Measurements from ENCODE around the gene STAM.

Gene STAM

GRCh38 chr10:17735166-17735941 is 91.4 kb downstream of the STAM start:
- TF ChIP-seq, protein P1, sequence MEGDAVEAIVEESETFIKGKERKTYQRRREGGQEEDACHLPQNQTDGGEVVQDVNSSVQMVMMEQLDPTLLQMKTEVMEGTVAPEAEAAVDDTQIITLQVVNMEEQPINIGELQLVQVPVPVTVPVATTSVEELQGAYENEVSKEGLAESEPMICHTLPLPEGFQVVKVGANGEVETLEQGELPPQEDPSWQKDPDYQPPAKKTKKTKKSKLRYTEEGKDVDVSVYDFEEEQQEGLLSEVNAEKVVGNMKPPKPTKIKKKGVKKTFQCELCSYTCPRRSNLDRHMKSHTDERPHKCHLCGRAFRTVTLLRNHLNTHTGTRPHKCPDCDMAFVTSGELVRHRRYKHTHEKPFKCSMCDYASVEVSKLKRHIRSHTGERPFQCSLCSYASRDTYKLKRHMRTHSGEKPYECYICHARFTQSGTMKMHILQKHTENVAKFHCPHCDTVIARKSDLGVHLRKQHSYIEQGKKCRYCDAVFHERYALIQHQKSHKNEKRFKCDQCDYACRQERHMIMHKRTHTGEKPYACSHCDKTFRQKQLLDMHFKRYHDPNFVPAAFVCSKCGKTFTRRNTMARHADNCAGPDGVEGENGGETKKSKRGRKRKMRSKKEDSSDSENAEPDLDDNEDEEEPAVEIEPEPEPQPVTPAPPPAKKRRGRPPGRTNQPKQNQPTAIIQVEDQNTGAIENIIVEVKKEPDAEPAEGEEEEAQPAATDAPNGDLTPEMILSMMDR (IDR thresholded peaks at IDR 0.05) = no peak
- Mint-ChIP-seq H3K4me1 (no peaks in the 10 kb centered on the region), H3K4me3 (no peak overlapping the region), H3K27me3 (ENCODE audit: low read depth, poor library complexity) (no peaks in the 10 kb centered on the region), H3K27ac (no peak overlapping the region), H3K36me3 (ENCODE audit: low read depth) (no peaks in the 10 kb centered on the region), H3K9me3 (no peaks in the 10 kb centered on the region)
- no peak for DNase-seq

DNA sequence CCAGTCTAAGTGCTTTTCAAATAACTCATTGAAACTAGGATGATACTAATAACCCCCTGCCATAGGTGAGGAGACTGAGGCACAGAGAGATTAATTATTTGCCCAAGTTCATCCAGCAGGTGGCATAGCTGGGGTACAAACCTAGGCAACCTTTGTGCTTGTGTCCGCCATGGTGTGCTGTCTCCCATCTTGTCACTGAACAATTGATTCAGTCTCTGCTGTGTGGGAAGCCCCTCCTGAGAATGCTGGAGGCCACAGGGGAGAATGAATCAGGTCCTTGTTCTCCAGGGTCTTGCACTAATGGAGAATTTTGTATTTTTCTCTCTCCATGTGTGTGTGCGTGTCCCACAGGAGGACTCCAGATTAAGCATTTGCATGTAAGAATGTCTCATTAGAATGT is 92.3 kb downstream of the STAM start:
- TF ChIP-seq, protein P1 (IDR thresholded peaks at IDR 0.05) = no peak
- Mint-ChIP-seq H3K27ac (no peak overlapping the region), H3K9me3 (no peaks in the 10 kb centered on the region), H3K36me3 (ENCODE audit: low read depth) (no peaks in the 10 kb centered on the region), H3K4me3 (no peak overlapping the region), H3K27me3 (ENCODE audit: low read depth, poor library complexity) (no peaks in the 10 kb centered on the region), H3K4me1 (no peaks in the 10 kb centered on the region)
- DNase-seq = no peak

GRCh38 chr10:17737027-17737965 is 93.3 kb downstream of the STAM start:
- DNase-seq = no peak
- H3K4me3 Mint-ChIP-seq = no peak overlapping the region
- no peaks in the 10 kb centered on the region for H3K27me3 Mint-ChIP-seq (ENCODE audit: low read depth, poor library complexity)
- TF ChIP-seq, protein P1 (IDR thresholded peaks at IDR 0.05) = peak; percentile 63
- H3K27ac Mint-ChIP-seq = no peak overlapping the region
- no peaks in the 10 kb centered on the region for H3K9me3 Mint-ChIP-seq
- no peaks in the 10 kb centered on the region for H3K36me3 Mint-ChIP-seq (ENCODE audit: low read depth)
- H3K4me1 Mint-ChIP-seq = no peaks in the 10 kb centered on the region

DNA sequence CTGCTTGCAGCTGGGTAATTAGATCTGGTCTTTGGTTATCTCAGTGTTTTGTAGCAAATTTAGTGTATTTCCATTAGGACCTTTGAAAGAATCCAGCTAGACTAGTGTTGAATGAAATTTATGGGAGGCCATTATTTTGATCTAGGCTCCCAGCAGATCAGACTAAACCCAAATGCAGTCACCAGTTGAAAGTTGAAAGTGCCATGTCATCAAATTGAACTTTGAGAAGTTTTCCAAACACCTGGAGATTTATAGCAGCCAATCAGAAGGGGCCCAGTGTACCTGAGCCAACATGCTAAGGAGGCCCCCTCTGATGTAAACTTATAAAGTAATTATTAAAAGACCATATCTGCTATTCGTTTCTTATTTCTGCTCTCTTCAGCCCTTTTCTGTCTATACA is 96.7 kb downstream of the STAM start:
- H3K27ac Mint-ChIP-seq = no peak overlapping the region

DNA sequence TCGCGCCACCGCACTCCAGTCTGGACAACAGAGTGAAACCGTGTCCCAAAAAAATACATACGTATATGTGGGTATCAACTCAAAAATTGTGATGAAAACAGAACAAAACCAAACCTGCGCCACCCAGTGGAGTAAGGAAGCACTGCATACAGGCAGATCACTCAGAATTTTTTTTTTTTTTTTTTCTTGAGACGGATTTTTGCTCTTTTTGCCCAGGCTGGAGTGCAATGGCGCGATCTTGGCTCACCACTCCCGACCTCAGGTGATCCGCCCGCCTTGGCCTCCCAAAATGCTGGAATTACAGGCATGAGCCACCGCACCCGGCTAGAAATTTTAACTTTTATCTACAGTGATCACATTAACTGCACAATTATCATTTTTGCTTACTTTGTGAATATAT is 99.0 kb downstream of the STAM start:
- DNase-seq = peak; percentile 72
- Mint-ChIP-seq H3K36me3 (ENCODE audit: low read depth) (no peaks in the 10 kb centered on the region), H3K27me3 (ENCODE audit: low read depth, poor library complexity) (no peaks in the 10 kb centered on the region), H3K4me3 (no peak overlapping the region), H3K4me1 (peaks cover 5% of the 10 kb centered on the region), H3K27ac (no peak overlapping the region), H3K9me3 (no peaks in the 10 kb centered on the region)
- TF ChIP-seq, protein P1 (IDR thresholded peaks at IDR 0.05) = peak; percentile 82

More for the DNA sequence above, 96.7 kb downstream of the STAM start:
- TF ChIP-seq, protein P1 (IDR thresholded peaks at IDR 0.05) = no peak
- Mint-ChIP-seq H3K36me3 (ENCODE audit: low read depth) (no peaks in the 10 kb centered on the region), H3K27me3 (ENCODE audit: low read depth, poor library complexity) (no peaks in the 10 kb centered on the region), H3K9me3 (no peaks in the 10 kb centered on the region), H3K4me1 (peaks cover 5% of the 10 kb centered on the region), H3K4me3 (no peak overlapping the region)
- no peak for DNase-seq

Measured in nephron progenitor cell (in vitro differentiated cells).